ENCODE measurements around the gene VWA8.
"Not testable (repeated sequence)": the region's sequence is repeated elsewhere in the genome, so short reads cannot be mapped to it uniquely, and the experiment has no call there.

Gene VWA8

GRCh38 chr13:41639955-41640780 lies 320.7 kb downstream of the VWA8 start:
- no peak for DNase-seq

GRCh38 chr13:41639237-41639904 lies 321.5 kb downstream of the VWA8 start:
- no peak for DNase-seq

GRCh38 chr13:41637586-41637985 lies 323.3 kb downstream of the VWA8 start:
- DNase-seq, result no peak

- DNase-seq, result not testable (repeated sequence)
These were observed 323.9 kb downstream of the VWA8 start for GRCh38 chr13:41637032-41637431.

- not testable (repeated sequence) for DNase-seq
These were observed 324.3 kb downstream of the VWA8 start for GRCh38 chr13:41636590-41636989.

GRCh38 chr13:41634407-41634806 lies 326.5 kb downstream of the VWA8 start:
- DNase-seq, result no peak

GRCh38 chr13:41633776-41634175 lies 327.1 kb downstream of the VWA8 start:
- DNase-seq, result no peak

GRCh38 chr13:41631296-41631965 lies 329.5 kb downstream of the VWA8 start:
- no peak for DNase-seq

- DNase-seq, result no peak
These were observed 333.5 kb downstream of the VWA8 start for GRCh38 chr13:41627425-41627824.

- DNase-seq, result no peak
These were observed 336.9 kb downstream of the VWA8 start for GRCh38 chr13:41624041-41624440.

- no peak for DNase-seq
These were observed 338.2 kb downstream of the VWA8 start for GRCh38 chr13:41622432-41623429.

- DNase-seq, result no peak
These were observed 339.0 kb downstream of the VWA8 start for GRCh38 chr13:41621716-41622431.

GRCh38 chr13:41617633-41618032 lies 343.3 kb downstream of the VWA8 start:
- DNase-seq, result not testable (repeated sequence)

GRCh38 chr13:41616151-41616550 lies 344.8 kb downstream of the VWA8 start:
- DNase-seq, result no peak

GRCh38 chr13:41615528-41615855 lies 345.4 kb downstream of the VWA8 start:
- DNase-seq, result no peak

GRCh38 chr13:41614671-41615527 lies 346.0 kb downstream of the VWA8 start:
- no peak for DNase-seq

- DNase-seq, result no peak
These were observed 346.8 kb downstream of the VWA8 start for GRCh38 chr13:41613984-41614661.

- DNase-seq, result no peak
These were observed 347.4 kb downstream of the VWA8 start for GRCh38 chr13:41613471-41613870.

GRCh38 chr13:41611385-41611784 lies 349.5 kb downstream of the VWA8 start:
- no peak for DNase-seq

- DNase-seq, result no peak
These were observed 350.5 kb downstream of the VWA8 start for GRCh38 chr13:41610404-41610803.
